VCaP (cell line): ENCODE measurements around the gene PRDM15.
A peak's percentile ranks its signal among the peaks of the same experiment; 100 is the strongest.
"Not testable (repeated sequence)": the region's sequence is repeated elsewhere in the genome, so short reads cannot be mapped to it uniquely, and the experiment has no call there.

Experiments used
- H3K27ac ChIP-seq: fragments of 450-650 bp; 2 replicates; pipeline ENCODE4 v1.5.1; 2017
- TF ChIP-seq, protein P1 (sequence below): fragments of 450-650 bp; conservative IDR thresholded peaks from 2 replicates; pipeline ENCODE4 v1.5.1; 2017; ENCODE audit warnings: mild to moderate bottlenecking, moderate library complexity

The PRDM15 gene

GRCh38 chr21:41796476-41797080, 82.6 kb downstream of the PRDM15 start:
- TF ChIP-seq, protein P1, sequence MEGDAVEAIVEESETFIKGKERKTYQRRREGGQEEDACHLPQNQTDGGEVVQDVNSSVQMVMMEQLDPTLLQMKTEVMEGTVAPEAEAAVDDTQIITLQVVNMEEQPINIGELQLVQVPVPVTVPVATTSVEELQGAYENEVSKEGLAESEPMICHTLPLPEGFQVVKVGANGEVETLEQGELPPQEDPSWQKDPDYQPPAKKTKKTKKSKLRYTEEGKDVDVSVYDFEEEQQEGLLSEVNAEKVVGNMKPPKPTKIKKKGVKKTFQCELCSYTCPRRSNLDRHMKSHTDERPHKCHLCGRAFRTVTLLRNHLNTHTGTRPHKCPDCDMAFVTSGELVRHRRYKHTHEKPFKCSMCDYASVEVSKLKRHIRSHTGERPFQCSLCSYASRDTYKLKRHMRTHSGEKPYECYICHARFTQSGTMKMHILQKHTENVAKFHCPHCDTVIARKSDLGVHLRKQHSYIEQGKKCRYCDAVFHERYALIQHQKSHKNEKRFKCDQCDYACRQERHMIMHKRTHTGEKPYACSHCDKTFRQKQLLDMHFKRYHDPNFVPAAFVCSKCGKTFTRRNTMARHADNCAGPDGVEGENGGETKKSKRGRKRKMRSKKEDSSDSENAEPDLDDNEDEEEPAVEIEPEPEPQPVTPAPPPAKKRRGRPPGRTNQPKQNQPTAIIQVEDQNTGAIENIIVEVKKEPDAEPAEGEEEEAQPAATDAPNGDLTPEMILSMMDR, result no peak
- H3K27ac ChIP-seq, result no peak overlapping the region

DNA sequence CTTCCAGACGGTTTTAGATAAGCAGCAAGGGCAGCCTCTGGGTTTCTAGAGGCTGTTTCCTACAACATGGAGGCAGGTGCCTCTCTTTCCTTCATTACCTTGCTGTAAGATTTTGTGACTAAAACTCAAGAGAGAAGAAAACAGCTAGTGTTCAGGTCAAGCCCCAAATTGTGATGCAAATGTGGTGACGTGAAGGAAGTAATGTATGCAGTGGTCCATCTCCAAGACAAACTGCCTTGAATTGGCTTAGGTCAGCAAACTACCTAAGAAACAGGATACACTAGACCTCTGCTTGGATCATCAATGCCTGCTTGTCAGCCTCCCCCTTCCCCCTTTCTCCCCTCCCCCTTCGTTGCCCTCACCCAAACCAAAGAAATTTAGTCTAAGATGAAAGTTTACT, 83.4 kb downstream of the PRDM15 start:
- no peak overlapping the region for H3K27ac ChIP-seq
- TF ChIP-seq, protein P1, result no peak

- H3K27ac ChIP-seq, result no peak overlapping the region
- TF ChIP-seq, protein P1, result no peak
Observed at GRCh38 chr21:41794600-41794999, 84.5 kb downstream of the PRDM15 start.

DNA sequence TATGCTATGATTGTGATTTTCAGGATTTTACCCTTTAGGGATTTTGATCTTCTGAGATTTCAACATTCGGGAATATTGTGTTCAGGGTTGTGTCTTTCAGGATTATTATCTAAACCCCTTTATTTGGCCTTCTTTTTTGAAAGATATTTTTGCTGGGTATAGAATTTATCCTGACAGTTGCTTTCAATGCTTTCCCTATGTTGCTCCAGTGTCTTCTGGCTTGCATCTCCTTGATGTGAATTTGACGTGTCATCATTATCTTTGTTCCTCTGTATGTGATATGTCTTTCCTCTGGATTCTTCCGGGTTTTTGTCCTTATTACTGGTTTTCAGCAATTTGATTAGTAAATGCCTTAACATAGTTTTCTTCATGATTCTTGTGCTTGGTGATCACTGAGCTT, 86.4 kb downstream of the PRDM15 start:
- no peak overlapping the region for H3K27ac ChIP-seq
- TF ChIP-seq, protein P1, result no peak

DNA sequence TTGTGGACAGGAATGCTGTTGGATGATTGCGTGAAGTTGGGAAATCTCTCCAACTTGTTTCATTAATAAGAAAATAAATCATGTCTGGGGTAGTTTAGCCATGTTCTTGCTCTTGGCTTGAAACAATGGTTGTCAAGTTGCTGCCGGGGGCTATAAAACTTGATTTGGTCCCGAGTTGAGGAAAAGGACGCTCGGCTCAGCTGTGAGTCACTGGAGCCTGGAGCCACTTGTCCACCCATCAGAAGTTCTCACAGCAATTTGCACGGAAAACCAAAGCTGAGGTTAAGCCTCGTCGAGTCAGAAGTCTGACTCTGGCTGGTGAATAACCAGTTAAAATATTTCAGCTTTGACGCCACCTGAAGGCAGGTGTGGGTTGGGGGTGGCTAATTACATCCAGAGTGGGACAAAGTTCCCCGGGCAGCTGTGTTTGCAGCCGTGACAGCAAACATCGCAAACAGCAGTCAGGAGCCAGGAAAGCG, 92.6 kb downstream of the PRDM15 start:
- peak overlapping the region; percentile 7 for H3K27ac ChIP-seq

GRCh38 chr21:41785262-41785661, 93.9 kb downstream of the PRDM15 start:
- H3K27ac ChIP-seq, result not testable (repeated sequence)

More for the DNA sequence above, 92.6 kb downstream of the PRDM15 start:
- TF ChIP-seq, protein P1, result no peak

- TF ChIP-seq, protein P1, result no peak
- peak overlapping the region; percentile 85 for H3K27ac ChIP-seq
Observed at GRCh38 chr21:41784456-41785102, 94.6 kb downstream of the PRDM15 start.

- H3K27ac ChIP-seq, result peak overlapping the region; percentile 85
- TF ChIP-seq, protein P1, result no peak
Observed at GRCh38 chr21:41783476-41784180, 95.5 kb downstream of the PRDM15 start.
